Loucy (cell line): Measurements from ENCODE around the gene RALGPS2.
"Not testable (repeated sequence)": the region's sequence is repeated elsewhere in the genome, so short reads cannot be mapped to it uniquely, and the experiment has no call there.

Experiments
- H2AFZ ChIP-seq: fragments of 200-600 bp; sonication (generic); 2 replicates; pipeline ENCODE4 v1.6.0; 2016; ENCODE audit warnings: antibody characterized with exemption, mild to moderate bottlenecking, low read length, moderate library complexity
- H3F3A ChIP-seq: fragments of 200-600 bp; 2 replicates; pipeline ENCODE4 v1.6.0; 2016; ENCODE audit warnings: antibody characterized with exemption, low read depth, mild to moderate bottlenecking
- H3K27me3 ChIP-seq: fragments of 200-600 bp; sonication (generic); 2 replicates; pipeline ENCODE4 v1.6.1; 2014; ENCODE audit warnings: low read length, mild to moderate bottlenecking; ENCODE audit not compliant: insufficient read depth, poor library complexity, severe bottlenecking
- H3K36me3 ChIP-seq: fragments of 200-600 bp; sonication (generic); 2 replicates; pipeline ENCODE4 v1.6.1; 2016; ENCODE audit warnings: low read length; ENCODE audit not compliant: insufficient read depth
- H3K4me1 ChIP-seq: fragments of 200-600 bp; sonication (generic); 2 replicates; pipeline ENCODE4 v1.5.1; 2014; ENCODE audit warnings: low read length, mild to moderate bottlenecking; ENCODE audit not compliant: insufficient read depth, poor library complexity, severe bottlenecking
- H3K4me2 ChIP-seq: fragments of 200-600 bp; sonication (generic); 2 replicates; pipeline ENCODE4 v1.6.0; 2014; ENCODE audit warnings: antibody characterized with exemption, low read length, low read depth, mild to moderate bottlenecking; ENCODE audit not compliant: poor library complexity, severe bottlenecking
- H3K4me3 ChIP-seq: fragments of 200-600 bp; sonication (generic); 2 replicates; pipeline ENCODE4 v1.5.1; 2014; ENCODE audit warnings: low read length, mild to moderate bottlenecking, mixed read lengths; ENCODE audit not compliant: poor library complexity, severe bottlenecking
- H3K79me2 ChIP-seq: fragments of 200-600 bp; sonication (generic); 2 replicates; pipeline ENCODE4 v1.6.1; 2014; ENCODE audit warnings: low read length; ENCODE audit not compliant: insufficient read depth
- H3K9ac ChIP-seq: fragments of 200-600 bp; sonication (generic); 2 replicates; pipeline ENCODE4 v1.6.0; 2014; ENCODE audit warnings: mild to moderate bottlenecking, low read depth, low read length, moderate library complexity; ENCODE audit not compliant: poor library complexity, severe bottlenecking
- H3K9me2 ChIP-seq: fragments of 200-600 bp; sonication (generic); replicated peaks from 2 replicates; pipeline ENCODE4 v1.6.1; 2016; ENCODE audit warnings: low read depth, low read length, mixed read lengths
- H3K9me3 ChIP-seq: fragments of 200-600 bp; sonication (generic); 2 replicates; pipeline ENCODE4 v1.6.1; 2014; ENCODE audit warnings: mild to moderate bottlenecking, antibody characterized with exemption, low read length, low read depth; ENCODE audit not compliant: insufficient read depth
- H4K20me1 ChIP-seq: fragments of 200-600 bp; sonication (generic); 2 replicates; pipeline ENCODE4 v1.6.0; 2014; ENCODE audit warnings: antibody characterized with exemption, low read length, mild to moderate bottlenecking; ENCODE audit not compliant: insufficient read depth, poor library complexity, severe bottlenecking
- CTCF ChIP-seq: fragments of 200-600 bp; sonication (generic); conservative IDR thresholded peaks from 2 replicates; pipeline ENCODE4 v1.5.1; 2014; ENCODE audit warnings: mild to moderate bottlenecking, antibody characterized with exemption, low read length
- EZH2phosphoT487 ChIP-seq: fragments of 200-600 bp; IDR thresholded peaks from 2 replicates; pipeline ENCODE4 v1.6.1; 2018; ENCODE audit warnings: antibody characterized with exemption, mild to moderate bottlenecking, moderate library complexity, borderline replicate concordance

Gene RALGPS2

GRCh38 chr1:178751046-178751445, 26.0 kb downstream of the RALGPS2 start:
- Histone ChIP-seq H3K79me2 (no peaks in the 10 kb centered on the region), H4K20me1 (no peaks in the 10 kb centered on the region), H3K4me3 (no peak overlapping the region), H3F3A (no peaks in the 10 kb centered on the region), H3K9me3 (no peaks in the 10 kb centered on the region), H3K4me1 (no peaks in the 10 kb centered on the region), H3K9me2 (no peaks in the 10 kb centered on the region), H2AFZ (no peak overlapping the region), H3K9ac (no peak overlapping the region), H3K4me2 (no peak overlapping the region), H3K36me3 (no peaks in the 10 kb centered on the region), H3K27me3 (no peaks in the 10 kb centered on the region)
- TF ChIP-seq EZH2phosphoT487, result no peak

GRCh38 chr1:178752891-178753290, 27.8 kb downstream of the RALGPS2 start:
- H3K9ac ChIP-seq, result no peak overlapping the region
- no peaks in the 10 kb centered on the region for H4K20me1 ChIP-seq
- no peak for TF ChIP-seq EZH2phosphoT487
- TF ChIP-seq CTCF, result no peak
- no peaks in the 10 kb centered on the region for H3F3A ChIP-seq
- H2AFZ ChIP-seq, result no peak overlapping the region
- no peaks in the 10 kb centered on the region for H3K4me1 ChIP-seq
- no peaks in the 10 kb centered on the region; the same call in 1 of the 2 replicates for H3K79me2 ChIP-seq
- H3K9me2 ChIP-seq, result no peaks in the 10 kb centered on the region
- H3K4me2 ChIP-seq, result no peak overlapping the region
- no peaks in the 10 kb centered on the region for H3K36me3 ChIP-seq
- H3K27me3 ChIP-seq, result no peaks in the 10 kb centered on the region
- no peak overlapping the region for H3K4me3 ChIP-seq
- H3K9me3 ChIP-seq, result no peaks in the 10 kb centered on the region

DNA sequence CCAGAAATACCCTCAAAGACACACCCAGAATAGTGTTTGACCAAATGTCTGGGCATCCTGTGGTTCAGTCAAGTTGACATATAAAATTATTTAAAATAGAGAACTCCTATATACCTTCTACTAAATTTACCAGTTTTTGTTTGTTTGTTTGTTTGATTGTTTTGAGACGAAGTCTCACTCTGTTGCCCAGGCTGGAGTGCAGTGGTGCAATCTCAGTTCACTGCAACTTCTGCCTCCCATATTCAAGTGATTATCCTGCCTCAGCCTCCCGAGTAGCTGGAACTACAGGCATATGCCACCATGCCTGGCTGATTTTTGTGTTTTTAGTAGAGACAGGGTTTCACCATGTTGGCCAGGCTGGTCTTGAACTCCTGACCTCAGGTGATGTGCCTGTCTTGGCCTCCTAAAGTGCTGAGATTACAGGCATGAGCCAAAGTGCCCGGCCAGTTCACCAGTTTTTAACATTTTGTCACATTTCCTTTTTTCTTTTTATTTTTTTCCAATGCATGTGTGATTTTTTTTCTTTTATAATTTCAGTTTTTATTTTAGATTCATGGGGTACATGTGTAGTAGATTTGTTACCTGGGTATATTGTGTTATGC, 29.7 kb downstream of the RALGPS2 start:
- not testable (repeated sequence) for H3K36me3 ChIP-seq

DNA sequence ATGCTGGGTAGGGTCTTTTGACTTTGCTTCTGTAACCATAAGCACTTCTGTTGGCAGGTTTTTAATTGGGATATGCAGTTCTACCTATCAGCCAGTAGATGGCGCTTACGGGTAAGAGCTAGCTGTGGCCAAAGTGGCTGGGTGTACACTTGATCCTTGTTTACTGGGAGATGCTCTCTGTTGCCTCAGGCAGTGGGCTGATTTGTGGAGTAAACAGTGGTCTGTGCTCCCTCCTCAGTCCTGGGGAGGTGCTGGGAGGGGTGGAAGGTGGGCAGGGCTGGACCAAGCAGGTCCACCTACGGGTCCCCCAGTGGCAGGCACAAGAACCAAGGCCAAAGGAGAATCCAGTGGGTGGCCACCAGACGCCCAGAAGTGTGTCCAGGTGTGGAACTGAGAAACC, 43.4 kb downstream of the RALGPS2 start:
- TF ChIP-seq CTCF, result peak; percentile 94
- no peak for TF ChIP-seq EZH2phosphoT487
- Histone ChIP-seq H3K79me2 (no peaks in the 10 kb centered on the region), H3K27me3 (no peaks in the 10 kb centered on the region), H3K36me3 (no peaks in the 10 kb centered on the region), H3K4me2 (no peak overlapping the region), H3K4me3 (no peak overlapping the region), H4K20me1 (no peaks in the 10 kb centered on the region), H3K9me2 (no peaks in the 10 kb centered on the region), H3K9me3 (peaks cover 11% of the 10 kb centered on the region; the same call in 1 of the 2 replicates), H3K9ac (no peak overlapping the region), H3K4me1 (no peaks in the 10 kb centered on the region), H3F3A (no peaks in the 10 kb centered on the region), H2AFZ (no peak overlapping the region)

More for the DNA sequence above, 29.7 kb downstream of the RALGPS2 start:
- H3F3A ChIP-seq, H3K27me3 ChIP-seq, H2AFZ ChIP-seq, H3K9ac ChIP-seq, H3K4me2 ChIP-seq, H3K4me1 ChIP-seq, H3K4me3 ChIP-seq, H3K9me3 ChIP-seq, H4K20me1 ChIP-seq, H3K79me2 ChIP-seq, H3K9me2 ChIP-seq: not testable (repeated sequence)
